GM21576 (cell line): ENCODE measurements around the gene VDAC1.
A peak's percentile ranks its signal among the peaks of the same experiment; 100 is the strongest.
"Not testable (repeated sequence)": the region's sequence is repeated elsewhere in the genome, so short reads cannot be mapped to it uniquely, and the experiment has no call there.

Source experiments
- ATAC-seq: cut with Tn5 transposase; IDR thresholded peaks from one replicate; pipeline ENCODE4 v1.9.1; 2021; ENCODE audit warnings: mild to moderate bottlenecking, moderate library complexity; ENCODE audit not compliant: unreplicated experiment

VDAC1 gene

GRCh38 chr5:134004626-134005416, at the start of gene VDAC1:
Gene VDAC1 (minus strand): TSS chr5:134004975. CDS start chr5:133993012, 11,963 bp downstream.
- ATAC-seq = peak; percentile 74

GRCh38 chr5:134053840-134054338, 49.1 kb upstream of the VDAC1 start:
- ATAC-seq = no peak

GRCh38 chr5:134053314-134053839, 48.6 kb upstream of the VDAC1 start:
- ATAC-seq = no peak

GRCh38 chr5:134051305-134051704, 46.5 kb upstream of the VDAC1 start:
- ATAC-seq = no peak

GRCh38 chr5:134048864-134049263, 44.1 kb upstream of the VDAC1 start:
- ATAC-seq = no peak

- no peak for ATAC-seq
Observed at GRCh38 chr5:134047687-134048056, 42.9 kb upstream of the VDAC1 start.

GRCh38 chr5:134046801-134047686, 42.3 kb upstream of the VDAC1 start:
- ATAC-seq = no peak

GRCh38 chr5:134046330-134046729, 41.6 kb upstream of the VDAC1 start:
- no peak for ATAC-seq

GRCh38 chr5:134043793-134044792, 39.3 kb upstream of the VDAC1 start:
- ATAC-seq = no peak

- no peak for ATAC-seq
Observed at GRCh38 chr5:134041570-134042411, 37.0 kb upstream of the VDAC1 start.

GRCh38 chr5:134038138-134038537, 33.4 kb upstream of the VDAC1 start:
- ATAC-seq = no peak

- ATAC-seq = no peak
Observed at GRCh38 chr5:134037160-134037559, 32.4 kb upstream of the VDAC1 start.

GRCh38 chr5:134034326-134034725, 29.6 kb upstream of the VDAC1 start:
- ATAC-seq = no peak

GRCh38 chr5:134030303-134030964, 25.7 kb upstream of the VDAC1 start:
- ATAC-seq = not testable (repeated sequence)

GRCh38 chr5:134029156-134029555, 24.4 kb upstream of the VDAC1 start:
- ATAC-seq = no peak

- ATAC-seq = no peak
Observed at GRCh38 chr5:134028496-134028895, 23.7 kb upstream of the VDAC1 start.

GRCh38 chr5:134027288-134027615, 22.5 kb upstream of the VDAC1 start:
- no peak for ATAC-seq

GRCh38 chr5:134026521-134027287, 21.9 kb upstream of the VDAC1 start:
- no peak for ATAC-seq
